ENCODE measurements around the gene FBN2. TPM values are rescaled to one million over a fixed set of nuclear protein-coding genes. Genes with fewer than 3 reads are reported as not detected.

FBN2 gene
- total and polyA plus RNA-seq, 8 donors, result 2.7 to 64.3 (median 54.3) TPM

DNA sequence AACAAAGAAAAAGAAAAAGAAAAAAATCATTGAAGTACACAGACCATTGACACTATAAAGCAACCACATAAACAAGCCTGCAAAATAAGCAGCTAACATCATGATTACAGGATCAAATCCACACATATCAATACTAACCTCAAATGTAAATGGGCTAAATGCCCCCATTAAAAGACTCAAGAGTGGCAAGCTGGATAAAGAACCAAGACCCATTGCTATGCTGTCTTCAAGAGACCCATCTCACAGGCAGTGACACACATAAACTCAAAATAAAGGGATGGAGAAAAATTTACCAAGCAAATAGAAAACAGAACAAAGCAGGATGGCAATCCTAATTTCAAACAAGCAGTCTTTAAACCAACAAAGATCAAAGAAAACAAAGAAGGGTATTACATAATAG, 15.7 kb upstream of the FBN2 start:
- H3K4me3 ChIP-seq, result no peak overlapping the region
- H3K36me3 ChIP-seq, result no peaks in the 10 kb centered on the region
- no peaks in the 10 kb centered on the region for H3K27me3 ChIP-seq
- ATAC-seq (no peak), DNase-seq (no peak)
- no peak overlapping the region for H3K27ac ChIP-seq
- intact Hi-C loops (cut with DNase I), result no loop called here
- H3K9me3 ChIP-seq, result peaks cover 0 to 29% of the 10 kb centered on the region in 2 donors
- no peaks in the 10 kb centered on the region for H3K4me1 ChIP-seq
- no peak for TF ChIP-seq CTCF (IDR thresholded peaks at IDR 0.05)

DNA sequence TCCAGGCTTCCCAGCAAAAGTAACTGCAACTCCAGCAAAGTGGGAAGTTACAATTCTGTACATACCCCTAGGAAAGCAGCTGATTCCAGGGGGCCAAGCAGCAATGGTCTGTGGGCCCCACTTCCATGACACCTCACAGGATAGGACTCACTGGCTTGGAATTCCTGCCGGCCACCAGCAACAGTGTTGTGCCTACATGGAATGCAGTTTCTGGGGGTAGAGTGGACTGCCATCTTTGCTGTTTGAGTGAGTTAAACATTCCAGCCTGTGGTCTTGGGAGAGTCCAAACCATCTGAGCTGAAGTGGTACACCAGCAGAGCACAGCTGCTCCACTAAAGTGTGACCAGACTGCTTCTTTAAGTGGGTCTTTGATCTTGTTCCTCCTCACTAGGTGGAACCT, 13.4 kb upstream of the FBN2 start:
- no peak for DNase-seq
- no peak for ATAC-seq
- H3K36me3 ChIP-seq, result no peaks in the 10 kb centered on the region
- H3K27me3 ChIP-seq, result no peaks in the 10 kb centered on the region
- H3K27ac ChIP-seq, result no peak overlapping the region
- H3K9me3 ChIP-seq, result peaks cover 0 to 24% of the 10 kb centered on the region in 2 donors
- H3K4me3 ChIP-seq, result no peak overlapping the region
- H3K4me1 ChIP-seq, result no peaks in the 10 kb centered on the region
- intact Hi-C loops (cut with DNase I), result no loop called here
- TF ChIP-seq CTCF (IDR thresholded peaks at IDR 0.05), result no peak

DNA sequence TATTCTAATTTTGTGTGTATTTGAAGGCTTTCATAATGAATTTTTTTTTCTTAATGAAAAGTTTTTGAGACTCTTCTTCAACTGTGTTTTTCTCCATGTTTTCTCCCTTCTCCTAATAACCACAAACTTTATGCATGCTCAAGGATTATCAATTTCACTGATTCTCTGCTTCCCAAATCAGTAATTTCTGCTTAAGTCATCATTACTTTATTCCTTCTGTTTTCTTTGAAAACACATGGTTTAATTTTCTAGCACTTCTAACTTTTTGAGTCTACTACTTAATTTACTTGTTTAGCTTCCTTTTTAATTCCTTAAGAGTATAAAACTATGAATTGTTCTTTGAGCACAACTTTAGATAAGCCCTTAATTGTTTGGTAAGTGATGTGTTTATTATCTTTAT, 11.5 kb upstream of the FBN2 start:
- TF ChIP-seq CTCF (IDR thresholded peaks at IDR 0.05), result no peak
- Histone ChIP-seq H3K36me3 (no peaks in the 10 kb centered on the region), H3K27me3 (no peaks in the 10 kb centered on the region), H3K9me3 (peaks cover 0 to 32% of the 10 kb centered on the region in 2 donors), H3K4me3 (no peak overlapping the region), H3K27ac (no peak overlapping the region), H3K4me1 (no peaks in the 10 kb centered on the region)
- ATAC-seq (no peak), DNase-seq (no peak)
- intact Hi-C loops (cut with DNase I), result no loop called here

DNA sequence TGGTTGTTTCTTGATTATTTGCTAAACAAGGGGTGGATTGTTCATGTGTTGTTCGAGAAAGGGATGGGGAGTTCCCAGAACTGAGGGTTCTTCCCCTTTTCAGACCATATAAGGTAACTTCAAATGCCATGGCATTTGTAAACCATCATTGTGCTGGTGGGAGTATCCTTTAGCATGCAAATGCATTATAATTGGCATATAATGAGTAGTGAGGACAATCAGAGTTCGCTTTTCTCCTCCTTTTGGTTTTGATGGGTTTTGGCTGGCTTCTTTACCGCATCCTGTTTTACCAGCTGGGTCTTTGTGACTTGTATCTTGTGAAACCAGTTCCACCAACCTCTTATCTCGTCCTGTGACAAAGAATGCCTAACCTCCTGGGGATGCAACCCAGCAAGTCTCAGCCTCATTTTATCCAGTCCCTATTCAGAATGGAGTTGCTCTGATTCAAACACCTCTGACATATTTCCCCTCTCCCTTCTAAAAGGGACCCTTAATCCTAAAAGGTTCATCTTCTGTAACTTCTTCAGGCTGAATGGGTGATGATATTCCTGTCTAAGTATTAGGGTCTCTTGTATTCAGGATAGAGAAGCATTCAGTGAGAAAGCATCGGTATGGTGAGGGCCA, 8.7 kb upstream of the FBN2 start:
- Histone ChIP-seq H3K4me1 (no peaks in the 10 kb centered on the region), H3K9me3 (peaks cover 0 to 20% of the 10 kb centered on the region in 2 donors), H3K27ac (no peak overlapping the region), H3K27me3 (no peaks in the 10 kb centered on the region), H3K36me3 (no peaks in the 10 kb centered on the region), H3K4me3 (no peak overlapping the region)
- no peak for ATAC-seq
- intact Hi-C loops (cut with DNase I), result no loop called here
- no peak for DNase-seq
- TF ChIP-seq CTCF (IDR thresholded peaks at IDR 0.05), result no peak

DNA sequence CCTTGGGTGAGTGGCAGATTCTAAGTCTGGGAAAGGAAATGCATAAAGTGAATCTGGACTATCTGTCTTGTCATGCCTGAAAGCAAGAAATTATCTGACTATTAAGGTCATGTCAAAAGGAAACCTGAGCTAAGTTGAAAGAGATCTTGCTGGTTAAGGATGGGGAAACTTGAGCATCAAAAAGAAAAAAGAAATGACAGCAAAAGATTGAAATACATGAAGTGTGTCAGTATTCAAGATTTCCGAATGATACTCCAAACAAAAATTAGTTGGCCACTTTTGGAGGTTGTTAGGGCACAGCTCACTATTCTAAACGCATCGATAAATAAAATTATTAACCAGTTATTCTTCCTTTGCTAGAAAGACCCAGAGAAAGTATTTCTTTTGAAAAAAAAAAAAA, 3.3 kb upstream of the FBN2 start:
- intact Hi-C loops (cut with DNase I), result no loop called here
- Histone ChIP-seq H3K4me1 (peaks cover 12 to 21% of the 10 kb centered on the region in 2 donors), H3K36me3 (no peaks in the 10 kb centered on the region), H3K27me3 (peaks cover 25 to 37% of the 10 kb centered on the region in 2 donors), H3K4me3 (no peak overlapping the region), H3K9me3 (peaks cover 0 to 18% of the 10 kb centered on the region in 2 donors), H3K27ac (no peak overlapping the region)
- no peak for DNase-seq
- no peak for TF ChIP-seq CTCF (IDR thresholded peaks at IDR 0.05)
- ATAC-seq, result no peak
